ENCODE results near the gene KLHL12.

GRCh38 chr1:202858789-202859414 lies 68.1 kb downstream of the KLHL12 start:
- TF ChIP-seq TCF12 (IDR thresholded peaks at IDR 0.05; ENCODE audit: low read depth, low read length) = no peak
- no peak for TF ChIP-seq TAF1 (IDR thresholded peaks at IDR 0.05; ENCODE audit: low read depth, low read length)
- TF ChIP-seq EZH2 (IDR thresholded peaks at IDR 0.05; ENCODE audit: low read depth, low read length, severe bottlenecking) = no peak
- TF ChIP-seq, protein P1, sequence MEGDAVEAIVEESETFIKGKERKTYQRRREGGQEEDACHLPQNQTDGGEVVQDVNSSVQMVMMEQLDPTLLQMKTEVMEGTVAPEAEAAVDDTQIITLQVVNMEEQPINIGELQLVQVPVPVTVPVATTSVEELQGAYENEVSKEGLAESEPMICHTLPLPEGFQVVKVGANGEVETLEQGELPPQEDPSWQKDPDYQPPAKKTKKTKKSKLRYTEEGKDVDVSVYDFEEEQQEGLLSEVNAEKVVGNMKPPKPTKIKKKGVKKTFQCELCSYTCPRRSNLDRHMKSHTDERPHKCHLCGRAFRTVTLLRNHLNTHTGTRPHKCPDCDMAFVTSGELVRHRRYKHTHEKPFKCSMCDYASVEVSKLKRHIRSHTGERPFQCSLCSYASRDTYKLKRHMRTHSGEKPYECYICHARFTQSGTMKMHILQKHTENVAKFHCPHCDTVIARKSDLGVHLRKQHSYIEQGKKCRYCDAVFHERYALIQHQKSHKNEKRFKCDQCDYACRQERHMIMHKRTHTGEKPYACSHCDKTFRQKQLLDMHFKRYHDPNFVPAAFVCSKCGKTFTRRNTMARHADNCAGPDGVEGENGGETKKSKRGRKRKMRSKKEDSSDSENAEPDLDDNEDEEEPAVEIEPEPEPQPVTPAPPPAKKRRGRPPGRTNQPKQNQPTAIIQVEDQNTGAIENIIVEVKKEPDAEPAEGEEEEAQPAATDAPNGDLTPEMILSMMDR (IDR thresholded peaks at IDR 0.05; ENCODE audit: control extremely low read depth in 1 of 3, insufficient read depth in 1 of 3, low read depth in 1 of 3, low read length in 3 of 3) = no peak
